Bronchial epithelial cell (primary cell): ENCODE results near the gene ANKRD40CL. TPM values are rescaled to one million over a fixed set of nuclear protein-coding genes. Genes with fewer than 3 reads are reported as not detected.

Experiments
- DNase-seq: peaks from one replicate; pipeline ENCODE4 v3.0.0-alpha.2; 2010; ENCODE audit warnings: low read depth
- FAIRE-seq: peaks from 2 replicates; lab custom pipeline; 2011; peaks lifted over from hg19 to GRCh38; lab: Jason Lieb, UNC
- H3K27me3 ChIP-seq: 2 replicates; pipeline ENCODE4 v1.5.1; 2011; ENCODE audit warnings: low read length; ENCODE audit not compliant: control insufficient read depth, insufficient read depth
- H3K36me3 ChIP-seq: 2 replicates; pipeline ENCODE4 v1.5.1; 2011; ENCODE audit warnings: low read length; ENCODE audit not compliant: control insufficient read depth, insufficient read depth
- H3K4me3 ChIP-seq: 2 replicates; pipeline ENCODE4 v1.5.1; 2011; ENCODE audit warnings: mild to moderate bottlenecking, low read depth, low read length, control low read depth
- total RNA-seq: library from RNA; depleted of rRNA; stranded (reverse); fragments of >200 nt; gene quantifications from 2 replicates; pipeline ENCODE4 v1.2.1, GENCODE V29; 2014
- TF ChIP-seq, protein P1 (sequence below): IDR thresholded peaks from 2 replicates; pipeline ENCODE4 v1.5.1; 2011; ENCODE audit warnings: mild to moderate bottlenecking, moderate library complexity, low read length, control low read depth, inconsistent platforms; ENCODE audit not compliant: insufficient read depth, severe bottlenecking

The ANKRD40CL gene
- total RNA-seq, 1 donor from 2014 or later: not detected

DNA sequence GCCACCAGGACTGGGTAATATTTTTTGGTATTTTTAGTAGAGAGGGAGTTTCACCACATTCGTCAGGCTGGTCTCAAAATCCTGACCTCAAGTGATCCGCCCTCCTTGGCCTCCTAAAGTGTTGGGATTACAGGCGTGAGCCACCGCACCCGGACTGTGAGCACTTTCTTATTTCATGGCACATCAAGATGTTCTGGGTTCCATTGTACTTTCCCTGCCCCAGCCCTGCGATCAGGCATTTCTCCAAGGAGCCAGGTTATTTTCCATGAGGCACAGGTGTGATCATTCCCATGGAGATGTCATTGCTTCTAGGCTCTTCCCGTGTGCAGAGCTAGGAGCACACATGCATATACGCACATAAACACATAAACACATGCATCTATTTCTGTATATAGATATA is 2.6 kb upstream of the ANKRD40CL start:
- DNase-seq (no peak), FAIRE-seq (no peak)
- no peak overlapping the region for H3K4me3 ChIP-seq
- no peaks in the 10 kb centered on the region for H3K36me3 ChIP-seq
- TF ChIP-seq, protein P1, sequence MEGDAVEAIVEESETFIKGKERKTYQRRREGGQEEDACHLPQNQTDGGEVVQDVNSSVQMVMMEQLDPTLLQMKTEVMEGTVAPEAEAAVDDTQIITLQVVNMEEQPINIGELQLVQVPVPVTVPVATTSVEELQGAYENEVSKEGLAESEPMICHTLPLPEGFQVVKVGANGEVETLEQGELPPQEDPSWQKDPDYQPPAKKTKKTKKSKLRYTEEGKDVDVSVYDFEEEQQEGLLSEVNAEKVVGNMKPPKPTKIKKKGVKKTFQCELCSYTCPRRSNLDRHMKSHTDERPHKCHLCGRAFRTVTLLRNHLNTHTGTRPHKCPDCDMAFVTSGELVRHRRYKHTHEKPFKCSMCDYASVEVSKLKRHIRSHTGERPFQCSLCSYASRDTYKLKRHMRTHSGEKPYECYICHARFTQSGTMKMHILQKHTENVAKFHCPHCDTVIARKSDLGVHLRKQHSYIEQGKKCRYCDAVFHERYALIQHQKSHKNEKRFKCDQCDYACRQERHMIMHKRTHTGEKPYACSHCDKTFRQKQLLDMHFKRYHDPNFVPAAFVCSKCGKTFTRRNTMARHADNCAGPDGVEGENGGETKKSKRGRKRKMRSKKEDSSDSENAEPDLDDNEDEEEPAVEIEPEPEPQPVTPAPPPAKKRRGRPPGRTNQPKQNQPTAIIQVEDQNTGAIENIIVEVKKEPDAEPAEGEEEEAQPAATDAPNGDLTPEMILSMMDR: no peak
- no peaks in the 10 kb centered on the region for H3K27me3 ChIP-seq

DNA sequence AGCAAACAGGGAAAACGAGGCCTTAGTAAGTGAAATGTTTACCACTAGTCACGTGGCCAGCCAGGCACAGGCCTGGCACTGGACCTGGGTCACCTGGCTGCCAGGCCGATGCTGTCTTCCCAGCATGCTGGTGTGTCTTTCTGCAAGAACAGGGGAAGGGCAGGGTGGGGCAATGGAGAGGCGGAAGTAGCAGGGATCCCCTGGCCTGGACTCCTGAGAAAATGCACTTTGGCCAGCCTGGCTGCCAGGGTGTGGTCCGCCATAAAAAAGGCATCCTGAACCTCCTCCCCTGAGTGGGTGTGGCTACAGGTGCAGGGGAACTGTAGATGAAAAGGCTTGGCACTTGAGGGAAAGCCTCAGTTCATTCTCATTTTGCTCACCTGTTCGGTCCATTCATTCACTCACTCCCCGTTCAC is 1.0 kb upstream of the ANKRD40CL start:
- no peak for DNase-seq
- no peaks in the 10 kb centered on the region for H3K36me3 ChIP-seq
- TF ChIP-seq, protein P1: no peak
- no peaks in the 10 kb centered on the region for H3K27me3 ChIP-seq
- no peak overlapping the region for H3K4me3 ChIP-seq
- no peak for FAIRE-seq

DNA sequence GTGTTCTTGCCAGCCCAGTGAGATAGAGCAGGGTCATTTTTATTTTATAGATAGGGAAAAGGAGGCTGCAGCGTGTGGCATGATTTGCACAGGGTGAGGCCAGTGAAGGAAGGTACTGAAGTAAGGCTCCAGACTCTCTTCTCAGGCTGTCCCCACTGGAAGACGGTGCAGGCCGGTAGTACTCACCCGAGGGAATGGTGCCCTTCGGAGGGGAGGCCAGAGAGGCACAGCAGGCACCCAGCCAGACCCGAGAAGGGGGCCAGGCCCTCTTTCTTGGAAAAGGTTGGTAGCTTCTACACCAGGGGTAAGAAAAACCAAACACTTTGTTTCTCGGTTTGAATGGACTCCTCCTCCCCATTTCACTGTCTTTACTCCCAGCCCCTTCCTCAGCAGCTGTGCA is 288 bp downstream of the ANKRD40CL start:
- Histone ChIP-seq H3K27me3 (no peaks in the 10 kb centered on the region), H3K36me3 (no peaks in the 10 kb centered on the region), H3K4me3 (no peak overlapping the region)
- FAIRE-seq (no peak), DNase-seq (no peak)
- TF ChIP-seq, protein P1: no peak

DNA sequence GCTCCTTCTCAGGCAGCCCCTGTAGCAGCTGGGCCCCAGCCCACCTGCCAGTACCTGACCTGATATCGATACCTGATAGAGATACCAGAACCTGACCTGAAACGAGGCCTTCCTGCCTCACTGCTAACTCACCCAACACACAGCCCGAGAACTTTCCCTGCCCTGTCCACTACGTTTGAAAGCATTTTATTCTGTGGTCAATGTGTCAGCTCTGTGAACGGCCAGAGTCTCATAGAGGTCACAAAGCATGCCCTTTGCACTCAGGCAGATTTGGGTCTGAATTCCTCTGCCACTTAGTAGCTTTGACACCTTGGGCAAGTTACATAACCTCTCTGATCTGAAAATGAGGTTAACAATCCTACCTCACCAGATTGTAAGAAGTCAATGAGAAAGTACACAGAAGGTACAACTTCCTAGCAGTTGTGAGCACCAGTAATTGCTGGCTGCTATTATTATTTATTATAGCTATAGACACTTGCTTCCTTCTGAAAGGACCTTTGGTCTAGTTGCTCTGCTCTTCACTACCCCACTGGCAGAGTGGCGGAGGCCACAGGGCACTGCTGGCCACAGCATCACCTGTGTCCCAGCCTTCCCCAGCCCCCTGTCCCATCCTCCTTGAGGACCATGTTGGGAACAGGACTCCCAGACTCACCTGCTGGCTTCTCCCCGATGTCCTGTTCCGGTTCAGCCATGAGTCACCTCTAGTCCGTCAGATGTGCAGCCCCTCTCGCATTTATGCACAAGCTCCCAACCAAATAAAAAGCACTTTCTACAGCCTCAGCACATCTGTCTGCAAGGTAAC is 895 bp downstream of the ANKRD40CL start:
- TF ChIP-seq, protein P1: no peak
- Histone ChIP-seq H3K36me3 (no peaks in the 10 kb centered on the region), H3K27me3 (no peaks in the 10 kb centered on the region), H3K4me3 (no peak overlapping the region)
- FAIRE-seq: no peak
- DNase-seq: no peak

DNA sequence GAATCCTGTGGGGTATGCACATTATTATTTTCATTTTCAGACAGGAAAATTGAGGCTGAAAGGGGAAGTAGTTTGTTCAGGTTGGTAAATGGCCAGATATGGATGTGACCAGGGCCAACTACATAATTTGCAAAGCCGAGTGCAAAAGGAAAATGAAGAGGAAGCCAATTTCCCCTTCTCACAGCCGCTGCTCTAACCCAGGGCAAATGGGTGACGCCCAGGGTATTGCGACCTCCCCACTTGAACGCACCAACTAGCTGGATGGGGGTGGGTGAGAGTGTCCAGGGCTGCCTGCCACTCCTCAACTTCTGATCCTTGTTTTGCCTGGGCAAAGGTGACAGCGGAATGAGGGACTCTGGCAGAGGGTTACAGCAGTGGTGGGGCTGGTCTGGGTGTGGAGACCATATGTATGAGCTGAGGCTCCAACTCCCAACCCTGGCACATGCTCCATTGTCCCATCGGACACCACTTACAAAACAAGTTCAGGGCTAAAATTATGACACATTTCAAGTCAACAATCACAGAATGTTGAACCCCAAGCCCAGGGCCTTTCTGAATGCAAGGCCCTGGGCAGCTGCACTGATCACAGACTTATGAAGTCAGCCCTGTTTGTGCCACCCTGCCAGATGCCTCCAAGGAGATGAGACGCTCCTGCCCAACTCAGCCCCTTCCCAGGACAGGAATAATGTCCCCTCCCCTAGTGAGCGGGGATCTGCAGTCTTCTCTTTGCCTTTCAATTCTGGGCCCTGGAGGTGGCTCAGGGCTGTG is 1.7 kb downstream of the ANKRD40CL start:
- DNase-seq: no peak
- TF ChIP-seq, protein P1: no peak
- Histone ChIP-seq H3K4me3 (no peak overlapping the region), H3K27me3 (no peaks in the 10 kb centered on the region), H3K36me3 (no peaks in the 10 kb centered on the region)
- FAIRE-seq: no peak
